GM08714 (cell line): ENCODE measurements around the gene RAB11A.

Experiments
- H3K4me3 ChIP-seq: fragments of 200-500 bp; sonication (Bioruptor generic); 2 replicates; pipeline ENCODE4 v1.5.1; 2014; ENCODE audit warnings: mild to moderate bottlenecking, low read length, inconsistent platforms
- ZNF274 ChIP-seq: IDR thresholded peaks from 2 replicates; pipeline ENCODE4 v1.6.1; 2012; ENCODE audit warnings: mild to moderate bottlenecking, low read depth, low read length

RAB11A gene

GRCh38 chr15:65924004-65924403, 54.7 kb downstream of the RAB11A start:
- no peak overlapping the region for H3K4me3 ChIP-seq
- TF ChIP-seq ZNF274 = no peak

- no peak for TF ChIP-seq ZNF274
These were observed 56.0 kb downstream of the RAB11A start for GRCh38 chr15:65925338-65925737.

GRCh38 chr15:65926459-65926858, 57.2 kb downstream of the RAB11A start:
- no peak overlapping the region for H3K4me3 ChIP-seq
- TF ChIP-seq ZNF274 = no peak

More at GRCh38 chr15:65925338-65925737, 56.0 kb downstream of the RAB11A start:
- no peak overlapping the region for H3K4me3 ChIP-seq

DNA sequence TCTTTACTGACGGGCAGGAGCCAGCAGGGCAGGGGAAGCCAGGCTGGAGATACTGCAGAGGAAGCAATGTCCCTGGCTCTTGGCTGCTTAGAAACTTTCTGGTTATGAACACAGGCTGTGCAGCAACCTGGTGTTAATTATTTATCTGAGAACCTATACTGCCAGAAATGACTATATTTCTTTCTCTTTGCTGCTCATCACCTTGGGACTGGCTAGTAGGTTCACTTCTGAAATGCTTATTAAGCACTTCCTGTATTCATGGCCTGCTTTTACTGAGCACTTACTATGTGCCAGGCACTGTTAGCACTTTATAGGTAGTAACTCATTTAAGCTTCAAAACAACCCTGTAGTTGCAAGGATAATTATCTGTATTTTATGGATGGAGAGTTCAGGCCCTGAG, 57.6 kb downstream of the RAB11A start:
- H3K4me3 ChIP-seq = no peak overlapping the region
- TF ChIP-seq ZNF274 = no peak

DNA sequence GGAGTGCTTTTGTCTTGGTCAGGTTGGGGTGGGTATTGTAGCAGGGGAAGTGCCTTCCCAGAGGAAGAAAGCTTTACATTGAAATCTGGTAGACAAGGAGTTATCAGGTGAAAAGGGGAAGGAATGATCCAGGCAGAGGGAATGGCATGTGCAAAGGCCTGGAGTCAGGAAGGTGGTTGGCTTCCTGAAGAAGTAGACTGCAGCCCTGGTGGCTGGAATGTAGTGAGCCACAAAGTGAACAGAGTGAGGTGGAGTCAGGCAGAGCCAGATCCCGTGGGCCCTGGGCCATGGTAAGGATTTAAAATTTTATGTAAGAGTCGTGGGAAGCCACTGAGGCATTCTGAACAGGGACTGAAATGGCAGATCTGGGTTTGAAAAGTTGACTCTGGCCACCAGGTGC, 58.3 kb downstream of the RAB11A start:
- H3K4me3 ChIP-seq = no peak overlapping the region
- no peak for TF ChIP-seq ZNF274

DNA sequence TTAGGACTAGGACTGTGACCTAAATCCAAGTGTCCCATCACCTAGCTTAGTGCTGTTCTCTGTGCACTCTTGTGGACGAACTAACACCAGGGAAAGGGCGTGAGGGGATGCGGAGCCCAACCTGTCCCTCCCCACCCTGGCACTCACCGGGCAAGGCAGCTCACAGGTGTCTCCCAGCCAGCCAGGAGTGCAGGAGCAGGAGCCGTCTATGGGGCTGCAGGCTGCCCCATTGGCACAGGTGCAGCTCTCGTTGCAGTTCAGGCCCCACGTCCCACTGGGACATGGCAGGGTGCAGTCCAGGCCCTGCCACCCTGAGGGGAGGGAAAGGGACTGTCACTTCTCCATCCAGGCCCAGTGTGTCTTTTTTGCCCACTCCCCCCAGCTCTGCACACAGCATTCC, 60.3 kb downstream of the RAB11A start:
- TF ChIP-seq ZNF274 = no peak
- H3K4me3 ChIP-seq = no peak overlapping the region

DNA sequence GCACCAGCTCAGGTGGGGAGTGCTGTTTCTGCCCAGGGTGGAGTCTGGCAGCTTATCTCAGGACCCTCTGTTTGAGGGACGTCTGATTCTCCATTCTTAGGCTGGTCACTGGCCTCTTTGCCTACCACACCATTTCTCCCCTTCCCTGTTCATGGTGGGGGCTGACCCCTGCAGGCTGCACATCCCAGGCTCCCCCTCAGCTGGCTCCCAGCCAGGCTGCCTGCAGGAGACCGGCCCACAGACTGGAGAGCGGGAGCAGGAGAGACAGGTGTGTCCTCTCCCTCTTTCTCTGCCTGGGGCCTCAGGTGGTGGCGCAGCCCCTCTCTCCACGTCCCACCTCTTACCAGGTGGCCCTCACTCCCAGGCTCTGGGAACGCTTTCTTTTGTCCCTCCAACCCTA, 60.8 kb downstream of the RAB11A start:
- H3K4me3 ChIP-seq = no peak overlapping the region
- TF ChIP-seq ZNF274 = no peak

- TF ChIP-seq ZNF274 = no peak
- H3K4me3 ChIP-seq = no peak overlapping the region
These were observed 61.9 kb downstream of the RAB11A start for GRCh38 chr15:65931221-65931620.

DNA sequence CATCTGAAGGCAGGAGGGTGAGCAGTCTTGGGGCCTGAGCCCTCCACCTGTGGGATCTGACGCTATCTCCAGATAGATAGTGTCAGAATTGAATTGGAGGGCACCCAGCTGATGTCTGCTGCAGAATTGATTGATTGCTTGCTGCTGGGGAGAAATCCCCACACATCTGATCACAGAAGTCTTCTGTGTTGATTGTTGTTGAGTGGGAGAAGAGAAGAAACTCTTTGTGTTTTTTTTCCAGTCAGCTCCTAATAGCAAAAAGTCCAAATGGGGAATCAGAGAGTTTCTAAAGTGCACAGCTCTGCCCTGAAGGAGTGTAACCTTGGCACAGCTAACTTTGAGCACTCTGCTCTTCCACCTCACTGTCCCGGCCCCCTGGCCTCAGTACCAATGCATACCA, 66.1 kb downstream of the RAB11A start:
- no peak for TF ChIP-seq ZNF274
- no peak overlapping the region for H3K4me3 ChIP-seq

GRCh38 chr15:65936282-65936681, 67.0 kb downstream of the RAB11A start:
- TF ChIP-seq ZNF274 = no peak
- H3K4me3 ChIP-seq = no peak overlapping the region

DNA sequence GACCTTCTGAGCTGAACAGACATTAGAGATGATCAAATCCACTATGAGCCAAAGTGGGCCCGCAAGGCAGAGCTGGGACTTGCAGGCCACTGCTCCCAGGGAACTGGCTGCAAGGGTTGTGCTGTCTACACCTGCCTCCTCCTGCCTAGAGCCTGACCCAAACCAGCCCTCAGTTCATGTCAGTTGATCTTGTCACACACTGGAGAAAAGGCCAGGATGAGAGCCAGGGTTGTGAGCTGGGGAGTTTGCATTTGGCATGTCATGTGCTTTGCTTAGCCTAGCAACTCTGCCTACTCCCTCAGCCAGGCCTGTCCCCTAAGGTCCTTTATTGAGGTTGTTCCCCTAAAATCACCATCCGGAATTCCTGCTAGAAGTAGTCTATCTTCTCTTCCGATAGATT, 67.8 kb downstream of the RAB11A start:
- no peak for TF ChIP-seq ZNF274
- H3K4me3 ChIP-seq = no peak overlapping the region

DNA sequence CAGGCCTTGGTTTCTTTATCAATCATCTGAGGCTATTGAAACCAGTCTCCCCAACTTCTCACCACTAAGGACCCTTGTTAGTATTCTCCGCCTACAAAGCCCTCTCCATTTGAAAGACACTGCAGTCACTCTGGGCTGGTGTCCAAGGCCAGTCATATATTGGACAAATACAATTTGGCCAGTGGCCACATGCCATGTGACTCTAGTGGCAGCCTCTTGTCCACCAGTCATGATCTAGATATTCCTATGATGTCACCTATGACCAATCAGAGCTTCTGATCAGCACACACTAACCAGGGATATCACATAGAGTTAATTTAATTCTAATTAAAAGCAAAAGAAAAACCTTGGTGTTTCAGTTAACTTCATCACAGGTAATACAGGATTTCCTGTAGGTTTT, 68.2 kb downstream of the RAB11A start:
- TF ChIP-seq ZNF274 = no peak
- H3K4me3 ChIP-seq = no peak overlapping the region

- H3K4me3 ChIP-seq = no peak overlapping the region
- no peak for TF ChIP-seq ZNF274
These were observed 69.3 kb downstream of the RAB11A start for GRCh38 chr15:65938604-65939003.

DNA sequence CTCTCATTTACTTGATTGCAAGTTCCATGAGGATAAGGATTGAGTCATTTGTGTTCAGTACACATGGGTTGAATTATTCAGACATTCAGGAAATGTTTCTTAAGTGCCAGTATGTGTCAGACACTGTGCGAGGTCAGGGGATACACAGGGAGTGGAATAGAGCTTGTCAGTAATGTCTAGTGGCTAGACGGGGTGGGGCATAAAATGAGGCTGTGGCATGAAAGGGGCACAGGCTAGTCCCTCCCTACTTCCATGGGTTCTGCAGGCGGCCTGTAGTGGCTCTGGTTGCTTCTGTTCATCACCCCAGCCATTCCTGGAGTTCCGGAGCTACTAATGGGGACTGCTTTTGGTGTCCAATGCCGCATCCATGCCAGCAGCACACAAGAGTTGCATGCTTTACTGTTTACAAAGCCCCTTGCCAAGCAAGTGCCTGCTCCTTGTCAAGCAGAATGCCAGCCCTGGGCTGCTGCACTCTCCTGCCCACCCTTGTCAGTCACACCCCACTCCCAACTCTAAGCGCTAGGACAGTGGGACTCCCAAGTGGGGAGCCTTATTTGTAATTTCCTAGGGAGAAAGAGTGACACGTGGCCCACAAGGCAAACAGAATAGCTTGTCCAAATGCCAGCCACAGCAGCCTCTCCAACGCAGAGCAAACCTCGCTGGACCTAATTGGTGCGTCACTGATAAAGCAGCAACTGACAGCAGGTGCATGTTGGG, 70.8 kb downstream of the RAB11A start:
- no peak for TF ChIP-seq ZNF274
- no peak overlapping the region for H3K4me3 ChIP-seq

GRCh38 chr15:65940618-65940909, 71.3 kb downstream of the RAB11A start:
- TF ChIP-seq ZNF274 = no peak
- H3K4me3 ChIP-seq = no peak overlapping the region
